HepG2 (cell line): ENCODE results near the gene PNMA3. TPM values are rescaled to one million over a fixed set of nuclear protein-coding genes. Genes with fewer than 3 reads are reported as not detected.

Source experiments
- HNRNPK ChIP-seq: fragments of 200-400 bp; formaldehyde crosslinking; IDR thresholded peaks from 2 replicates; pipeline ENCODE4 v1.6.1; 2018; ENCODE audit warnings: low read length, low read depth, moderate library complexity, mild to moderate bottlenecking; ENCODE audit not compliant: poor library complexity, severe bottlenecking
- JUN ChIP-seq: sonication (generic); formaldehyde crosslinking; IDR thresholded peaks from 2 replicates; pipeline ENCODE4 v1.4.0; 2020; ENCODE audit warnings: mild to moderate bottlenecking, missing genetic modification reagents
- KDM5A ChIP-seq: fragments of 200-600 bp; sonication (generic); IDR thresholded peaks from 2 replicates; pipeline ENCODE4 v1.7.0; 2018; ENCODE audit warnings: antibody characterized with exemption, mild to moderate bottlenecking, low read length, borderline replicate concordance
- MAFK ChIP-seq, 2 experiments: IDR thresholded peaks in 1 of 2; conservative IDR thresholded peaks in 1 of 2; 2 replicates each; pipeline ENCODE4 v1.6.1; 2011; ENCODE audit warnings: improper control_type of control experiment in 2 of 2, low read length in 2 of 2
- MEIS2 ChIP-seq: sonication (generic); formaldehyde crosslinking; IDR thresholded peaks from 2 replicates; pipeline ENCODE4 v1.9.0; 2021; ENCODE audit warnings: mild to moderate bottlenecking, missing genetic modification reagents
- NFATC3 ChIP-seq: sonication (generic); formaldehyde crosslinking; IDR thresholded peaks from 2 replicates; pipeline ENCODE4 v1.5.1; 2020; ENCODE audit warnings: mild to moderate bottlenecking, missing genetic modification reagents
- SETDB1 ChIP-seq: sonication (generic); formaldehyde crosslinking; IDR thresholded peaks from 2 replicates; pipeline ENCODE4 v1.5.1; 2020; ENCODE audit warnings: missing genetic modification reagents, mild to moderate bottlenecking, borderline replicate concordance
- SRSF4 ChIP-seq: fragments of 200-400 bp; formaldehyde crosslinking; IDR thresholded peaks from one replicate; pipeline ENCODE4 v1.6.1; 2018; ENCODE audit warnings: mild to moderate bottlenecking, low read depth, low read length, moderate library complexity; ENCODE audit not compliant: poor library complexity, severe bottlenecking
- ZBTB42 ChIP-seq: sonication (generic); formaldehyde crosslinking; IDR thresholded peaks from 2 replicates; pipeline ENCODE4 v1.5.0; 2020; ENCODE audit warnings: mild to moderate bottlenecking, missing genetic modification reagents
- ZKSCAN1 ChIP-seq: fragments of 150-350 bp; IDR thresholded peaks from 2 replicates; pipeline ENCODE4 v1.6.1; 2014; ENCODE audit warnings: low read length
- ZNF33A ChIP-seq: sonication (generic); formaldehyde crosslinking; IDR thresholded peaks from 2 replicates; pipeline ENCODE4 v1.5.1; 2020; ENCODE audit warnings: missing genetic modification reagents, mild to moderate bottlenecking, moderate library complexity, borderline replicate concordance
- ZNF33B ChIP-seq: sonication (generic); formaldehyde crosslinking; IDR thresholded peaks from 2 replicates; pipeline ENCODE4 v1.5.1; 2020; ENCODE audit warnings: mild to moderate bottlenecking, missing genetic modification reagents
- ZNF574 ChIP-seq: sonication (generic); formaldehyde crosslinking; IDR thresholded peaks from 2 replicates; pipeline ENCODE4 v1.4.0; 2020; ENCODE audit warnings: missing genetic modification reagents
- ZNF883 ChIP-seq: sonication (generic); formaldehyde crosslinking; IDR thresholded peaks from 2 replicates; pipeline ENCODE4 v1.5.1; 2020; ENCODE audit warnings: mild to moderate bottlenecking, missing genetic modification reagents; ENCODE audit errors: not compliant biosample characterization
- ZSCAN25 ChIP-seq: sonication (generic); formaldehyde crosslinking; IDR thresholded peaks from 2 replicates; pipeline ENCODE4 v1.8.0; 2022; ENCODE audit warnings: mild to moderate bottlenecking, missing genetic modification reagents
- ZSCAN31 ChIP-seq: sonication (generic); formaldehyde crosslinking; IDR thresholded peaks from 2 replicates; pipeline ENCODE4 v1.5.0; 2020; ENCODE audit warnings: low read depth, mild to moderate bottlenecking, missing genetic modification reagents
- polyA plus RNA-seq, 8 experiments: library from polyadenylated mRNA; depleted of rRNA in 3 of 8; stranded (reverse) in 7 of 8; unstranded in 1 of 8; fragments of >200 nt; fragmentation: Illumina TruSeq in 4 of 8; extraction: Trizol in 4 of 8; gene quantifications; 2 replicates each; pipeline versions ENCODE4 v1.2.1 to v1.2.3, GENCODE V29; 2011 to 2016; ENCODE audit warnings: low read depth in 4 of 8, missing spikeins in 1 of 8, mixed read lengths in 1 of 8; ENCODE audit not compliant: insufficient read depth in 1 of 8
- total RNA-seq, 5 experiments: library from RNA; depleted of rRNA; stranded (reverse); fragments of >200 nt; fragmentation: Illumina TruSeq; extraction: Trizol; gene quantifications; 2 replicates each; pipeline ENCODE4 v1.2.3, GENCODE V29; 2016; ENCODE audit warnings: low read depth in 1 of 5
- TF ChIP-seq, protein P1 (sequence below): sonication (generic); formaldehyde crosslinking; IDR thresholded peaks from 2 replicates; pipeline ENCODE4 v1.5.0; 2020; ENCODE audit warnings: mild to moderate bottlenecking, missing genetic modification reagents
- TF ChIP-seq, protein P2 (sequence below): sonication (generic); formaldehyde crosslinking; IDR thresholded peaks from 2 replicates; pipeline ENCODE4 v1.4.0; 2020; ENCODE audit warnings: mild to moderate bottlenecking, missing genetic modification reagents
- TF ChIP-seq, protein P3 (sequence below): sonication (generic); formaldehyde crosslinking; IDR thresholded peaks from 2 replicates; pipeline ENCODE4 v1.5.0; 2020; ENCODE audit warnings: mild to moderate bottlenecking, missing genetic modification reagents
- TF ChIP-seq, protein P4 (sequence below): sonication (generic); formaldehyde crosslinking; IDR thresholded peaks from 2 replicates; pipeline ENCODE4 v1.8.1; 2023; ENCODE audit warnings: mild to moderate bottlenecking, missing genetic modification reagents
- TF ChIP-seq, protein P5 (sequence below): sonication (generic); formaldehyde crosslinking; IDR thresholded peaks from 2 replicates; pipeline ENCODE4 v1.8.0; 2022; ENCODE audit warnings: low read depth, missing genetic modification reagents

The PNMA3 gene
- total and polyA plus RNA-seq, 2 of the 13 experiments (the other 11 are each of a cell fraction or from before 2014, with no cell fraction given): not detected

DNA sequence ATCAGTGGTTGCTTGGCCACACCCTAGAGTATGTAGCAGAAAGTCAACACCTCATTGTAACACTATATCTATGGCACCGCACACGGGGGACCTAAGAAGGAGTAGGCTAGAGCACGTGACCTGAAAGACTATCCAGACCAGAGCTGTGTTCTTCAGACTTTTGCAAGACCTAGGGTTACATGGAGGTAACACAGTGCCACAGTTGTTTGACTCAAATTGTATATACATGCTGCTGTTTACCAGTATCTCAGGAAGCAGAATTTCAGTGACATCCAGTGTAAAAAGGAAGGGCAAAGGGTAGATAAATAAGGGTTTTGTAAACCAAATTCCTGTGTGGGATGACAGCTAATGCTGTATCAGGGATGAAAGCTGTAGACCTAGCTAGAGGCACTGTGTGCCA is 46.1 kb downstream of the PNMA3 start (continued):
- TF ChIP-seq, protein P1, sequence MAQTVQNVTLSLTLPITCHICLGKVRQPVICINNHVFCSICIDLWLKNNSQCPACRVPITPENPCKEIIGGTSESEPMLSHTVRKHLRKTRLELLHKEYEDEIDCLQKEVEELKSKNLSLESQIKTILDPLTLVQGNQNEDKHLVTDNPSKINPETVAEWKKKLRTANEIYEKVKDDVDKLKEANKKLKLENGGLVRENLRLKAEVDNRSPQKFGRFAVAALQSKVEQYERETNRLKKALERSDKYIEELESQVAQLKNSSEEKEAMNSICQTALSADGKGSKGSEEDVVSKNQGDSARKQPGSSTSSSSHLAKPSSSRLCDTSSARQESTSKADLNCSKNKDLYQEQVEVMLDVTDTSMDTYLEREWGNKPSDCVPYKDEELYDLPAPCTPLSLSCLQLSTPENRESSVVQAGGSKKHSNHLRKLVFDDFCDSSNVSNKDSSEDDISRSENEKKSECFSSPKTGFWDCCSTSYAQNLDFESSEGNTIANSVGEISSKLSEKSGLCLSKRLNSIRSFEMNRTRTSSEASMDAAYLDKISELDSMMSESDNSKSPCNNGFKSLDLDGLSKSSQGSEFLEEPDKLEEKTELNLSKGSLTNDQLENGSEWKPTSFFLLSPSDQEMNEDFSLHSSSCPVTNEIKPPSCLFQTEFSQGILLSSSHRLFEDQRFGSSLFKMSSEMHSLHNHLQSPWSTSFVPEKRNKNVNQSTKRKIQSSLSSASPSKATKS: no peak
- TF ChIP-seq ZNF574 (CRISPR knock-in tag) (no peak), KDM5A (no peak), ZSCAN31 (CRISPR knock-in tag) (no peak), ZBTB42 (no peak), ZKSCAN1 (no peak), ZNF33B (CRISPR knock-in tag) (no peak), HNRNPK (no peak), SRSF4 (no peak), ZNF33A (CRISPR knock-in tag) (no peak), MAFK (conservative IDR thresholded peaks at IDR 0.05 in 1 of 2, IDR thresholded peaks at IDR 0.05 in 1 of 2; ENCODE audit: low read length in 2 of 2) (no peak), SETDB1 (CRISPR knock-in tag) (no peak), MEIS2 (CRISPR knock-in tag) (no peak), NFATC3 (CRISPR knock-in tag) (no peak), ZSCAN25 (no peak), ZNF883 (CRISPR knock-in tag) (no peak), JUN (CRISPR knock-in tag) (no peak)
- TF ChIP-seq, protein P2, sequence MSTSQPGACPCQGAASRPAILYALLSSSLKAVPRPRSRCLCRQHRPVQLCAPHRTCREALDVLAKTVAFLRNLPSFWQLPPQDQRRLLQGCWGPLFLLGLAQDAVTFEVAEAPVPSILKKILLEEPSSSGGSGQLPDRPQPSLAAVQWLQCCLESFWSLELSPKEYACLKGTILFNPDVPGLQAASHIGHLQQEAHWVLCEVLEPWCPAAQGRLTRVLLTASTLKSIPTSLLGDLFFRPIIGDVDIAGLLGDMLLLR (CRISPR knock-in tag): no peak
- TF ChIP-seq, protein P3, sequence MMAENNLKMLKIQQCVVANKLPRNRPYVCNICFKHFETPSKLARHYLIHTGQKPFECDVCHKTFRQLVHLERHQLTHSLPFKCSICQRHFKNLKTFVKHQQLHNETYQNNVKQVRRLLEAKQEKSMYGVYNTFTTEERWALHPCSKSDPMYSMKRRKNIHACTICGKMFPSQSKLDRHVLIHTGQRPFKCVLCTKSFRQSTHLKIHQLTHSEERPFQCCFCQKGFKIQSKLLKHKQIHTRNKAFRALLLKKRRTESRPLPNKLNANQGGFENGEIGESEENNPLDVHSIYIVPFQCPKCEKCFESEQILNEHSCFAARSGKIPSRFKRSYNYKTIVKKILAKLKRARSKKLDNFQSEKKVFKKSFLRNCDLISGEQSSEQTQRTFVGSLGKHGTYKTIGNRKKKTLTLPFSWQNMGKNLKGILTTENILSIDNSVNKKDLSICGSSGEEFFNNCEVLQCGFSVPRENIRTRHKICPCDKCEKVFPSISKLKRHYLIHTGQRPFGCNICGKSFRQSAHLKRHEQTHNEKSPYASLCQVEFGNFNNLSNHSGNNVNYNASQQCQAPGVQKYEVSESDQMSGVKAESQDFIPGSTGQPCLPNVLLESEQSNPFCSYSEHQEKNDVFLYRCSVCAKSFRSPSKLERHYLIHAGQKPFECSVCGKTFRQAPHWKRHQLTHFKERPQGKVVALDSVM (CRISPR knock-in tag): no peak
- TF ChIP-seq, protein P4, sequence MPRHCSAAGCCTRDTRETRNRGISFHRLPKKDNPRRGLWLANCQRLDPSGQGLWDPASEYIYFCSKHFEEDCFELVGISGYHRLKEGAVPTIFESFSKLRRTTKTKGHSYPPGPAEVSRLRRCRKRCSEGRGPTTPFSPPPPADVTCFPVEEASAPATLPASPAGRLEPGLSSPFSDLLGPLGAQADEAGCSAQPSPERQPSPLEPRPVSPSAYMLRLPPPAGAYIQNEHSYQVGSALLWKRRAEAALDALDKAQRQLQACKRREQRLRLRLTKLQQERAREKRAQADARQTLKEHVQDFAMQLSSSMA (CRISPR knock-in tag): no peak
- TF ChIP-seq, protein P5, sequence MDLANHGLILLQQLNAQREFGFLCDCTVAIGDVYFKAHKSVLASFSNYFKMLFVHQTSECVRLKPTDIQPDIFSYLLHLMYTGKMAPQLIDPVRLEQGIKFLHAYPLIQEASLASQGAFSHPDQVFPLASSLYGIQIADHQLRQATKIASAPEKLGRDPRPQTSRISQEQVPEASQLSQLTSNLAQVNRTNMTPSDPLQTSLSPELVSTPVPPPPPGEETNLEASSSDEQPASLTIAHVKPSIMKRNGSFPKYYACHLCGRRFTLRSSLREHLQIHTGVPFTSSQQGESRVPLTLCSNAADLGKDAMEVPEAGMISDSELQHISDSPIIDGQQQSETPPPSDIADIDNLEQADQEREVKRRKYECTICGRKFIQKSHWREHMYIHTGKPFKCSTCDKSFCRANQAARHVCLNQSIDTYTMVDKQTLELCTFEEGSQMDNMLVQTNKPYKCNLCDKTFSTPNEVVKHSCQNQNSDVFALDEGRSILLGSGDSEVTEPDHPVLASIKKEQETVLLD (CRISPR knock-in tag): no peak
